Neural cell (in vitro differentiated cells): ENCODE measurements around the gene AMDHD2. TPM values are rescaled to one million over a fixed set of nuclear protein-coding genes. Genes with fewer than 3 reads are reported as not detected.

Experiments
- H2AFZ ChIP-seq: fragments of 200-600, 300-800 bp; sonication (generic), shearing (Covaris generic); 2 replicates; pipeline ENCODE4 v1.6.0; 2014; ENCODE audit warnings: low read depth, mild to moderate bottlenecking, antibody characterized with exemption, low read length, moderate library complexity
- H3F3A ChIP-seq: fragments of 200-600 bp; shearing (Covaris generic); 2 replicates; pipeline ENCODE4 v1.6.1; 2016; ENCODE audit warnings: mild to moderate bottlenecking, moderate library complexity, mixed read lengths, antibody characterized with exemption, low read length; ENCODE audit not compliant: insufficient read depth, poor library complexity, severe bottlenecking
- H3K27ac ChIP-seq: fragments of 200-600, 300-800 bp; sonication (generic), shearing (Covaris generic); 2 replicates; pipeline ENCODE4 v1.5.1; 2014; ENCODE audit warnings: mild to moderate bottlenecking, low read length, moderate library complexity
- H3K27me3 ChIP-seq: fragments of 300-800, 200-600 bp; sonication (generic), shearing (Covaris generic); 2 replicates; pipeline ENCODE4 v1.6.0; 2014; ENCODE audit warnings: mild to moderate bottlenecking, low read depth, low read length, moderate library complexity; ENCODE audit not compliant: insufficient read depth
- H3K36me3 ChIP-seq: fragments of 300-800, 200-600 bp; sonication (generic), shearing (Covaris generic); 2 replicates; pipeline ENCODE4 v1.5.1; 2014; ENCODE audit warnings: mild to moderate bottlenecking, antibody characterized with exemption, low read length, moderate library complexity; ENCODE audit not compliant: insufficient read depth
- H3K4me2 ChIP-seq: fragments of 300-800, 200-600 bp; sonication (generic), shearing (Covaris generic); 2 replicates; pipeline ENCODE4 v1.6.0; 2014; ENCODE audit warnings: mild to moderate bottlenecking, low read length
- H3K4me3 ChIP-seq: fragments of 300-800, 200-600 bp; sonication (generic), shearing (Covaris generic); 2 replicates; pipeline ENCODE4 v1.5.1; 2014; ENCODE audit warnings: mild to moderate bottlenecking, low read length, moderate library complexity
- H3K79me2 ChIP-seq: fragments of 200-600 bp; shearing (Covaris generic); replicated peaks from 2 replicates; pipeline ENCODE4 v1.6.0; 2014; ENCODE audit warnings: mild to moderate bottlenecking, low read length, moderate library complexity; ENCODE audit not compliant: insufficient read depth
- H3K9ac ChIP-seq: fragments of 300-800, 200-600 bp; sonication (generic), shearing (Covaris generic); 2 replicates; pipeline ENCODE4 v1.6.1; 2016; ENCODE audit warnings: mild to moderate bottlenecking, low read length, mixed read lengths
- H3K9me2 ChIP-seq: fragments of 200-600 bp; shearing (Covaris generic); 2 replicates; pipeline ENCODE4 v1.6.1; 2016; ENCODE audit warnings: mild to moderate bottlenecking, low read length, mixed read lengths; ENCODE audit not compliant: insufficient read depth
- H3K9me3 ChIP-seq: fragments of 200-600, 300-800 bp; sonication (generic), shearing (Covaris generic); 2 replicates; pipeline ENCODE4 v1.6.1; 2016; ENCODE audit warnings: mild to moderate bottlenecking, mixed run types, low read length, moderate library complexity, mixed read lengths
- H4K20me1 ChIP-seq: fragments of 200-600 bp; shearing (Covaris generic); 2 replicates; pipeline ENCODE4 v1.6.1; 2016; ENCODE audit warnings: mild to moderate bottlenecking, mixed run types; ENCODE audit not compliant: insufficient read depth
- CTCF ChIP-seq: fragments of 450-650 bp; IDR thresholded peaks from 2 replicates; pipeline ENCODE4 v1.5.1; 2014; ENCODE audit warnings: antibody characterized with exemption, mild to moderate bottlenecking, moderate library complexity; ENCODE audit not compliant: poor library complexity, severe bottlenecking
- EP300 ChIP-seq: fragments of 450-650 bp; conservative IDR thresholded peaks from 2 replicates; pipeline ENCODE4 v1.6.1; 2014; ENCODE audit warnings: antibody characterized with exemption, mild to moderate bottlenecking, moderate library complexity; ENCODE audit not compliant: poor library complexity, severe bottlenecking
- EZH2 ChIP-seq: fragments of 200-600, 300-800 bp; shearing (Covaris generic), sonication (generic); IDR thresholded peaks from 2 replicates; pipeline ENCODE4 v1.6.1; 2014; ENCODE audit warnings: antibody characterized with exemption, low read length, borderline replicate concordance, mild to moderate bottlenecking; ENCODE audit not compliant: insufficient read depth, poor library complexity, severe bottlenecking
- MXI1 ChIP-seq: fragments of 450-650 bp; conservative IDR thresholded peaks from 2 replicates; pipeline ENCODE4 v1.6.1; 2014; ENCODE audit warnings: antibody characterized with exemption, mild to moderate bottlenecking; ENCODE audit not compliant: poor library complexity, severe bottlenecking
- POLR2AphosphoS5 ChIP-seq: IDR thresholded peaks from 2 replicates; pipeline ENCODE4 v1.6.1; 2012
- RAD21 ChIP-seq: fragments of 450-650 bp; conservative IDR thresholded peaks from 2 replicates; pipeline ENCODE4 v1.6.1; 2014; ENCODE audit warnings: antibody characterized with exemption, mild to moderate bottlenecking, moderate library complexity
- REST ChIP-seq: IDR thresholded peaks from 2 replicates; pipeline ENCODE4 v1.6.1; 2012; ENCODE audit warnings: borderline replicate concordance
- SMC3 ChIP-seq: fragments of 450-650 bp; conservative IDR thresholded peaks from 2 replicates; pipeline ENCODE4 v1.6.1; 2014; ENCODE audit warnings: antibody characterized with exemption, mild to moderate bottlenecking, moderate library complexity; ENCODE audit not compliant: poor library complexity
- TAF1 ChIP-seq: IDR thresholded peaks from 2 replicates; pipeline ENCODE4 v1.6.1; 2012; ENCODE audit warnings: low read depth
- polyA plus RNA-seq: library from polyadenylated mRNA; depleted of rRNA; stranded (reverse); fragments of >200 nt; gene quantifications from 2 replicates; pipeline ENCODE4 v1.2.3, GENCODE V29; 2014

The AMDHD2 gene
- polyA plus RNA-seq, 1 donor from 2014 or later: 50.0 TPM

GRCh38 chr16:2511996-2512734, 8.0 kb upstream of the AMDHD2 start:
- no peaks in the 10 kb centered on the region for H3F3A ChIP-seq
- H4K20me1 ChIP-seq: peaks cover 20% of the 10 kb centered on the region
- H3K9ac ChIP-seq: no peak overlapping the region
- H3K9me2 ChIP-seq: no peaks in the 10 kb centered on the region
- peak overlapping the region; percentile 92 for H3K4me3 ChIP-seq
- no peaks in the 10 kb centered on the region for H3K36me3 ChIP-seq
- peaks cover 29% of the 10 kb centered on the region for H3K79me2 ChIP-seq
- H3K27ac ChIP-seq: peak overlapping the region; percentile 98
- no peak overlapping the region for H3K4me2 ChIP-seq
- TF ChIP-seq EP300: no peak
- TF ChIP-seq CTCF: no peak
- no peak for TF ChIP-seq MXI1
- no peak for TF ChIP-seq POLR2AphosphoS5
- no peak for TF ChIP-seq RAD21
- TF ChIP-seq TAF1: no peak
- TF ChIP-seq EZH2: no peak
- no peak for TF ChIP-seq SMC3
- TF ChIP-seq REST: no peak
- H3K9me3 ChIP-seq: no peaks in the 10 kb centered on the region
- no peak overlapping the region for H2AFZ ChIP-seq
- no peaks in the 10 kb centered on the region for H3K27me3 ChIP-seq

- Histone ChIP-seq H3K36me3 (no peaks in the 10 kb centered on the region), H3K27me3 (no peaks in the 10 kb centered on the region), H3K9me3 (no peaks in the 10 kb centered on the region), H3K4me2 (peak overlapping the region; percentile 76), H4K20me1 (peaks cover 23% of the 10 kb centered on the region), H2AFZ (peak overlapping the region; percentile 87), H3K27ac (peak overlapping the region; percentile 98), H3K79me2 (peaks cover 34% of the 10 kb centered on the region), H3K9me2 (no peaks in the 10 kb centered on the region), H3K9ac (peak overlapping the region; percentile 96), H3K4me3 (peak overlapping the region; percentile 92), H3F3A (no peaks in the 10 kb centered on the region)
- TF ChIP-seq POLR2AphosphoS5 (no peak), CTCF (peak; percentile 30)
Observed at GRCh38 chr16:2512735-2513404, 7.3 kb upstream of the AMDHD2 start.
